ENCODE results near the gene TMEM63B. TPM values are rescaled to one million over a fixed set of nuclear protein-coding genes. Genes with fewer than 3 reads are reported as not detected.
A peak's percentile ranks its signal among the peaks of the same experiment; 100 is the strongest.

The TMEM63B gene
- total RNA-seq, 1 donor from 2014 or later: 11.5 TPM

DNA sequence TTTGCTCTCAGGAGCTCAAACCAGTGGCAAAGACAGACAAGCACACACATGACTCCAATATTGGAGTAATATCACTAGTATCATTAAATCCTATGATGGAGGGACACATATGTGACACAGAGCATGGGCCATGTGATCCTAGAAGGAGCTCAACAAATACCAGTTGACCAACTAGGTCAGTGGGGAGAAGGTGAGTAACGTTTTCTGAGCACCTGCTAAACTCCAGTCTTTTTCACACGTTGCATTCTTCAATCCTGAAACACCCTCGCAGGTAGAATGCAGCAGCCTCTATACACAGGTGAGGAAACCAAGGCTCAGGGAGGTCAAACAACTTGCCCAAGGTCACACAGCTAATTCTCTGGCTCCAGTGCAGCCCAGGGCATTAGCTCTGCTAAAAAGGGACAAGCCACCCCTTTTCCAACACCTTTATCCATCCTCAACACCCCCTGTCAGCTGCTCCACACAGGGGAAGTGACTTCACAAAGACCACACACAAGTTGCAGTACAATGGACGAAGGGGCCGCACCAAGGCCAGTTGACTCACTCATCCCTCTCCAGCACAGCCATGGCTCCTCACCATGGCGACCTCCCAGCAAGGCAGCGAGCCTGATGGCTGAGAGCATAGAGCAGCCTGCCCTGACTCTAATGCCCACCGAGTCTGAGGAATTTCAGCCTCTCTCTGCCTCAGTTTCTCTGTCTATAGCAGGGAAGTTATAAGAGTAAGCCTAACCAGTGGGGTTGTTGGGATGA lies 35.7 kb downstream of the TMEM63B start:
- no peak overlapping the region for H3K27ac ChIP-seq (ENCODE audit: low read depth, low read length)
- H3K4me3 ChIP-seq (ENCODE audit: low read length in 3 of 3): no peak overlapping the region
- no peak overlapping the region for H3K9ac ChIP-seq (ENCODE audit: low read depth in 1 of 3, low read length in 3 of 3)
- H3K4me1 ChIP-seq (ENCODE audit: control insufficient read depth in 3 of 3, insufficient read depth in 3 of 3, low read length in 3 of 3): no peaks in the 10 kb centered on the region
- H3K9me3 ChIP-seq (ENCODE audit: control insufficient read depth in 3 of 3, low read length in 3 of 3): no peaks in the 10 kb centered on the region
- H3K27me3 ChIP-seq (ENCODE audit: control insufficient read depth in 3 of 3, insufficient read depth in 3 of 3, low read length in 3 of 3): peaks cover 0 to 6% (median 4%) of the 10 kb centered on the region in 3 donors
- no peaks in the 10 kb centered on the region for H3K36me3 ChIP-seq (ENCODE audit: control insufficient read depth in 3 of 3, insufficient read depth in 3 of 3, low read length in 3 of 3)

DNA sequence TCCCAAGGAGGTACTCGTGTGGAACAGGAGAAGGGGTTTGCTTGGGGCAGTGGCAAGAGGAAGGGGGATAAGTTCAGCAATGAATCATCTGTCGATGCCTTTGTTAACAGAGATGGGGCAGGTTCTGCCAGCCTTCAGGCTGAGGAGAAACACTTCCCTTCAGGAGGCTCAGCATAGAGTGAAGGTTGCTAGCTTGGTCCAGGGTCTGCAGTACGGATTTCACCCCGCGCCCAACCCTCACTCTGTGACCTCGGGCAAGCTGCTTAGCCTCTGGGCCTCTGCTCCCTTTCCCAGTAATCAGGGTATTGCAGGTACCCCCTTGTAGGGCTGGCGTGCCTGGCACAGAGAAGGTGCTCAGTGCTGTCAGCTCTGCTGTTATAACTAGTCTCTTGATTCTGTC lies 38.8 kb downstream of the TMEM63B start:
- Histone ChIP-seq H3K36me3 (ENCODE audit: control insufficient read depth in 3 of 3, insufficient read depth in 3 of 3, low read length in 3 of 3) (no peaks in the 10 kb centered on the region), H3K4me3 (ENCODE audit: low read length in 3 of 3) (no peak overlapping the region), H3K9me3 (ENCODE audit: control insufficient read depth in 3 of 3, low read length in 3 of 3) (no peaks in the 10 kb centered on the region), H3K27me3 (ENCODE audit: control insufficient read depth in 3 of 3, insufficient read depth in 3 of 3, low read length in 3 of 3) (peaks cover 0 to 6% (median 4%) of the 10 kb centered on the region in 3 donors), H3K9ac (ENCODE audit: low read depth in 1 of 3, low read length in 3 of 3) (no peak overlapping the region), H3K4me1 (ENCODE audit: control insufficient read depth in 3 of 3, insufficient read depth in 3 of 3, low read length in 3 of 3) (no peaks in the 10 kb centered on the region), H3K27ac (ENCODE audit: low read depth, low read length) (no peak overlapping the region)

DNA sequence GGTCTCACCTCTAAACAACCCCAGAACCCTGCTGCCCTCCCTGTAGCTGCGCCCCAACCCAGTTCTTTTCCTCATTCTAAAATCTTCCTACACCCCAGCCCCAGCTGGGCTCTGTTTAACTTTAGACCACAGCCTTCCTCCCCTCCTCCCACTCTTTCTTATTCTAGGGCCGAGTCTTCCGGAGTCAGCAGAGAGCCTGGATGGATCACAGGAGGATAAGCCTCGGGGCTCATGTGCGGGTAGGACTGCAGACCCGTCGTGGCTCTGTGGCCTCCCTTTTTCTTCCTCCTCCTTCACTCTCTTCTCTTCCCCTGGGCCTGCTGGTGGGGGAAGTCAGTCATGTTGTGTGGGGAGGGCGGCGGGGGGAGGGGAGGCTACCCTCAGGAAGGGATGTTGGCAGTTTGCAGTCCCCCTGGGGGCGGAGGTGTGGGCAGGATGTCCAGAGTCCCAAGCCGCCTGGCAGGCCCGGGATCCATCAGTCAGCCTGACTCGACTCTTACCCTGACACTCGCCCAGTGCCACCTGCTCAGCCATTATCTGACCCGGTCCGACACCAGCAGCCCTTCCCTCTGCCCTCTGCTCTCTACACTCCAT lies 39.3 kb downstream of the TMEM63B start:
- Histone ChIP-seq H3K27me3 (ENCODE audit: control insufficient read depth in 3 of 3, insufficient read depth in 3 of 3, low read length in 3 of 3) (peaks cover 0 to 6% (median 4%) of the 10 kb centered on the region in 3 donors), H3K27ac (ENCODE audit: low read depth, low read length) (no peak overlapping the region), H3K9me3 (ENCODE audit: control insufficient read depth in 3 of 3, low read length in 3 of 3) (no peaks in the 10 kb centered on the region), H3K36me3 (ENCODE audit: control insufficient read depth in 3 of 3, insufficient read depth in 3 of 3, low read length in 3 of 3) (no peaks in the 10 kb centered on the region), H3K4me1 (ENCODE audit: control insufficient read depth in 3 of 3, insufficient read depth in 3 of 3, low read length in 3 of 3) (no peaks in the 10 kb centered on the region), H3K4me3 (ENCODE audit: low read length in 3 of 3) (no peak overlapping the region), H3K9ac (ENCODE audit: low read depth in 1 of 3, low read length in 3 of 3) (no peak overlapping the region)

DNA sequence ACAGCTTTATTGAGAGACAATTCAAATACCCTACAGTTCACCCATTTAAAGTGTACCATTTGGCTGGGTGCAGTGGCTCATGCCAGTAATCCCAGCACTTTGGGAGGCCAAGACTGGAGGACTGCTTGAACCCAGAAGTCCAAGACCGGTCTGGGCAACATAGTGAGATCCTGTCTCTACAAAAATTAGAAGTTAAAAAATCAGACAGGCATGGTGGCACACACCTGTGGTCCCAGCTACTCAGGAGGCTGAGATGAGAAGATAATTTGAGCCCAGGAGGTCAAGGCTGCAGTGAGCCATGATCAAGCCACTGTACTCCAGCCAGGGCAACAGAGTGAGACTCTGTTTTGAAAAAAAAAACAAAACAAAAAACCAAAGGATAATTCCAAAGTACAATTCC lies 40.2 kb downstream of the TMEM63B start:
- peaks cover 0 to 6% (median 4%) of the 10 kb centered on the region in 3 donors for H3K27me3 ChIP-seq (ENCODE audit: control insufficient read depth in 3 of 3, insufficient read depth in 3 of 3, low read length in 3 of 3)
- peaks cover 0 to 1% (median under 1%) of the 10 kb centered on the region in 3 donors for H3K4me1 ChIP-seq (ENCODE audit: control insufficient read depth in 3 of 3, insufficient read depth in 3 of 3, low read length in 3 of 3)
- H3K4me3 ChIP-seq (ENCODE audit: low read length in 3 of 3): no peak overlapping the region
- no peak overlapping the region for H3K9ac ChIP-seq (ENCODE audit: low read depth in 1 of 3, low read length in 3 of 3)
- H3K9me3 ChIP-seq (ENCODE audit: control insufficient read depth in 3 of 3, low read length in 3 of 3): no peaks in the 10 kb centered on the region
- no peaks in the 10 kb centered on the region for H3K36me3 ChIP-seq (ENCODE audit: control insufficient read depth in 3 of 3, insufficient read depth in 3 of 3, low read length in 3 of 3)
- no peak overlapping the region for H3K27ac ChIP-seq (ENCODE audit: low read depth, low read length)

DNA sequence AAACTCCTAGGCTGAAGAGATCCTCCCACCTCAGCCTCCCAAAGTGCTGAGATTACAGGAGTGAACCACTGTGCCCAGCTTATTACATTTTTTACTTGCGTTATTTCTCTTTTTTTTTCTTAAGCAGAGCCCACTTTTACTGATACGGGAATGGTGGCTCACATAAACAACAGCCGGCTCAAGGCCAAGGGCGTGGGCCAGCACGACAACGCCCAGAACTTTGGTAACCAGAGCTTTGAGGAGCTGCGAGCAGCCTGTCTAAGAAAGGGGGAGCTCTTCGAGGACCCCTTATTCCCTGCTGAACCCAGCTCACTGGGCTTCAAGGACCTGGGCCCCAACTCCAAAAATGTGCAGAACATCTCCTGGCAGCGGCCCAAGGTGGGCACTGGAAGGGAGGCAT lies 41.8 kb downstream of the TMEM63B start:
- Histone ChIP-seq H3K9ac (ENCODE audit: low read depth in 1 of 3, low read length in 3 of 3) (peak overlapping the region in 1 of 3 donors; percentile 10), H3K4me1 (ENCODE audit: control insufficient read depth in 3 of 3, insufficient read depth in 3 of 3, low read length in 3 of 3) (peaks cover 4 to 7% (median 6%) of the 10 kb centered on the region in 3 donors)

GRCh38 chr6:44169886-44170570 lies 42.7 kb downstream of the TMEM63B start:
- H3K4me3 ChIP-seq (ENCODE audit: low read length in 3 of 3): no peak overlapping the region
- H3K9ac ChIP-seq (ENCODE audit: low read depth in 1 of 3, low read length in 3 of 3): no peak overlapping the region
- peaks cover 0 to 3% (median 0%) of the 10 kb centered on the region in 3 donors for H3K27me3 ChIP-seq (ENCODE audit: control insufficient read depth in 3 of 3, insufficient read depth in 3 of 3, low read length in 3 of 3)
- H3K27ac ChIP-seq (ENCODE audit: low read depth, low read length): no peak overlapping the region
- no peaks in the 10 kb centered on the region for H3K36me3 ChIP-seq (ENCODE audit: control insufficient read depth in 3 of 3, insufficient read depth in 3 of 3, low read length in 3 of 3)
- H3K4me1 ChIP-seq (ENCODE audit: control insufficient read depth in 3 of 3, insufficient read depth in 3 of 3, low read length in 3 of 3): peaks cover 4 to 7% (median 6%) of the 10 kb centered on the region in 3 donors
- no peaks in the 10 kb centered on the region for H3K9me3 ChIP-seq (ENCODE audit: control insufficient read depth in 3 of 3, low read length in 3 of 3)

More for the DNA sequence above, 41.8 kb downstream of the TMEM63B start:
- Histone ChIP-seq H3K36me3 (ENCODE audit: control insufficient read depth in 3 of 3, insufficient read depth in 3 of 3, low read length in 3 of 3) (no peaks in the 10 kb centered on the region), H3K4me3 (ENCODE audit: low read length in 3 of 3) (no peak overlapping the region), H3K9me3 (ENCODE audit: control insufficient read depth in 3 of 3, low read length in 3 of 3) (no peaks in the 10 kb centered on the region), H3K27ac (ENCODE audit: low read depth, low read length) (no peak overlapping the region), H3K27me3 (ENCODE audit: control insufficient read depth in 3 of 3, insufficient read depth in 3 of 3, low read length in 3 of 3) (peaks cover 0 to 3% (median 0%) of the 10 kb centered on the region in 3 donors)

- Histone ChIP-seq H3K27ac (ENCODE audit: low read depth, low read length) (no peak overlapping the region), H3K9ac (ENCODE audit: low read depth in 1 of 3, low read length in 3 of 3) (no peak overlapping the region), H3K36me3 (ENCODE audit: control insufficient read depth in 3 of 3, insufficient read depth in 3 of 3, low read length in 3 of 3) (no peaks in the 10 kb centered on the region), H3K9me3 (ENCODE audit: control insufficient read depth in 3 of 3, low read length in 3 of 3) (no peaks in the 10 kb centered on the region), H3K4me3 (ENCODE audit: low read length in 3 of 3) (no peak overlapping the region), H3K27me3 (ENCODE audit: control insufficient read depth in 3 of 3, insufficient read depth in 3 of 3, low read length in 3 of 3) (peaks cover 0 to under 1% (median 0%) of the 10 kb centered on the region in 3 donors), H3K4me1 (ENCODE audit: control insufficient read depth in 3 of 3, insufficient read depth in 3 of 3, low read length in 3 of 3) (peaks cover 6 to 11% (median 8%) of the 10 kb centered on the region in 3 donors)
These were observed 44.7 kb downstream of the TMEM63B start for GRCh38 chr6:44171899-44172546.

- Histone ChIP-seq H3K36me3 (ENCODE audit: control insufficient read depth in 3 of 3, insufficient read depth in 3 of 3, low read length in 3 of 3) (no peaks in the 10 kb centered on the region), H3K4me3 (ENCODE audit: low read length in 3 of 3) (peak overlapping the region in 1 of 3 donors; percentile 30), H3K4me1 (ENCODE audit: control insufficient read depth in 3 of 3, insufficient read depth in 3 of 3, low read length in 3 of 3) (peaks cover 6 to 11% (median 8%) of the 10 kb centered on the region in 3 donors), H3K9me3 (ENCODE audit: control insufficient read depth in 3 of 3, low read length in 3 of 3) (no peaks in the 10 kb centered on the region), H3K9ac (ENCODE audit: low read depth in 1 of 3, low read length in 3 of 3) (peak overlapping the region in 1 of 3 donors; percentile 57), H3K27ac (ENCODE audit: low read depth, low read length) (no peak overlapping the region), H3K27me3 (ENCODE audit: control insufficient read depth in 3 of 3, insufficient read depth in 3 of 3, low read length in 3 of 3) (no peaks in the 10 kb centered on the region)
These were observed 45.6 kb downstream of the TMEM63B start for GRCh38 chr6:44172731-44173500.

GRCh38 chr6:44176130-44176761 lies 48.9 kb downstream of the TMEM63B start:
- Histone ChIP-seq H3K4me3 (ENCODE audit: low read length in 3 of 3) (no peak overlapping the region), H3K27ac (ENCODE audit: low read depth, low read length) (no peak overlapping the region), H3K9ac (ENCODE audit: low read depth in 1 of 3, low read length in 3 of 3) (no peak overlapping the region), H3K9me3 (ENCODE audit: control insufficient read depth in 3 of 3, low read length in 3 of 3) (no peaks in the 10 kb centered on the region), H3K27me3 (ENCODE audit: control insufficient read depth in 3 of 3, insufficient read depth in 3 of 3, low read length in 3 of 3) (no peaks in the 10 kb centered on the region), H3K36me3 (ENCODE audit: control insufficient read depth in 3 of 3, insufficient read depth in 3 of 3, low read length in 3 of 3) (no peaks in the 10 kb centered on the region), H3K4me1 (ENCODE audit: control insufficient read depth in 3 of 3, insufficient read depth in 3 of 3, low read length in 3 of 3) (peaks cover 6 to 16% (median 15%) of the 10 kb centered on the region in 3 donors)

Measured in skeletal muscle tissue (tissue), 4 donors.